BE2C (cell line): ENCODE results near the gene ITGAE.
"Not testable (repeated sequence)": the region's sequence is repeated elsewhere in the genome, so short reads cannot be mapped to it uniquely, and the experiment has no call there.

Experiments
- DNase-seq: peaks from one replicate; pipeline ENCODE4 v3.0.0-alpha.2; 2020
- H3K27me3 ChIP-seq: fragments of 250-450 bp; sonication (Bioruptor Pico); 2 replicates; pipeline ENCODE4 v1.5.1; 2020; ENCODE audit warnings: mild to moderate bottlenecking
- H3K36me3 ChIP-seq: fragments of 250-450 bp; sonication (Bioruptor Pico); 2 replicates; pipeline ENCODE4 v1.5.1; 2020; ENCODE audit warnings: mild to moderate bottlenecking
- H3K4me1 ChIP-seq: fragments of 250-450 bp; sonication (Bioruptor Pico); 2 replicates; pipeline ENCODE4 v1.5.1; 2020
- H3K4me3 ChIP-seq: 2 replicates; pipeline ENCODE4 v1.5.1; 2011; ENCODE audit warnings: low read depth, low read length
- H3K9me3 ChIP-seq: fragments of 250-450 bp; sonication (Bioruptor Pico); 2 replicates; pipeline ENCODE4 v1.5.1; 2020
- TF ChIP-seq, protein P1 (sequence below): IDR thresholded peaks from 2 replicates; pipeline ENCODE4 v1.5.1; 2012; ENCODE audit warnings: mild to moderate bottlenecking, low read depth, low read length

ITGAE gene

DNA sequence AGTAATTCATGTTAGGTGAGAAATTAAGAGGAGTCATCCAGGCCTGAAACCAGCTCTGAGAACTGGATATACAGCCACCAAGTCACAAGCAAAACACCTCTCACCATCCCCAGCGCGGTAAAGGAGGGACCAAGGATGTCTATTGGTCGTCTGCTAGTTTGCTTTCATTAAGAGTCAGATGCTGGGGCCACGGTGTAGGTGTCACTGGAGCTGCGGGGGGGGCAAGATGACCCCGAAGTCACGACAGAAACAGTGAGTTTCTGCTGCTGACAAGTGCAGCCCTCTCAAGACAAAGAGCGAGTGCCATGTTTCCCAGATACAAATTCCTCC is 44.3 kb upstream of the ITGAE start:
- DNase-seq, result no peak
- no peaks in the 10 kb centered on the region for H3K9me3 ChIP-seq
- no peaks in the 10 kb centered on the region for H3K4me1 ChIP-seq
- peak overlapping the region; percentile 75 for H3K4me3 ChIP-seq
- H3K27me3 ChIP-seq, result no peaks in the 10 kb centered on the region
- TF ChIP-seq, protein P1, sequence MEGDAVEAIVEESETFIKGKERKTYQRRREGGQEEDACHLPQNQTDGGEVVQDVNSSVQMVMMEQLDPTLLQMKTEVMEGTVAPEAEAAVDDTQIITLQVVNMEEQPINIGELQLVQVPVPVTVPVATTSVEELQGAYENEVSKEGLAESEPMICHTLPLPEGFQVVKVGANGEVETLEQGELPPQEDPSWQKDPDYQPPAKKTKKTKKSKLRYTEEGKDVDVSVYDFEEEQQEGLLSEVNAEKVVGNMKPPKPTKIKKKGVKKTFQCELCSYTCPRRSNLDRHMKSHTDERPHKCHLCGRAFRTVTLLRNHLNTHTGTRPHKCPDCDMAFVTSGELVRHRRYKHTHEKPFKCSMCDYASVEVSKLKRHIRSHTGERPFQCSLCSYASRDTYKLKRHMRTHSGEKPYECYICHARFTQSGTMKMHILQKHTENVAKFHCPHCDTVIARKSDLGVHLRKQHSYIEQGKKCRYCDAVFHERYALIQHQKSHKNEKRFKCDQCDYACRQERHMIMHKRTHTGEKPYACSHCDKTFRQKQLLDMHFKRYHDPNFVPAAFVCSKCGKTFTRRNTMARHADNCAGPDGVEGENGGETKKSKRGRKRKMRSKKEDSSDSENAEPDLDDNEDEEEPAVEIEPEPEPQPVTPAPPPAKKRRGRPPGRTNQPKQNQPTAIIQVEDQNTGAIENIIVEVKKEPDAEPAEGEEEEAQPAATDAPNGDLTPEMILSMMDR, result no peak
- H3K36me3 ChIP-seq, result no peaks in the 10 kb centered on the region; the same call in 1 of the 2 replicates

DNA sequence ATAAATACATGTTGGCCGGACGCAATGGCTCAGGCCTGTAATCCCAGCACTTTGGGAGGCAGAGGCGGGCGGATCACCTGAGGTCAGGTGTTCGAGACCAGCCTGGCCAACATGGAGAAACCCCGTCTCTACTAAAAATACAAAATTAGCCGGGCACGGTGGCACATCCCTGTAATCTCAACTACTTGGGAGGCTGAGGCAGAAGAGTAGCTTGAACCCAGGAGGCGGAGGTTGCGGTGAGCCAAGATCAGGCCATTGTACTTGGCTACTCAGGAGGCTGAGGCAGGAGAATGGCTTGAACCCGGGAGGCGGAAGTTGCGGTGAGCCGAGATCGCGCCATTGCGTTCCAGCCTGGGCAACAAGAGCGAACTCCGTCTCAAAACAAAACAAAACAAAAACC is 43.6 kb upstream of the ITGAE start:
- not testable (repeated sequence) for H3K36me3 ChIP-seq, DNase-seq, H3K27me3 ChIP-seq, H3K4me3 ChIP-seq, H3K4me1 ChIP-seq, H3K9me3 ChIP-seq

DNA sequence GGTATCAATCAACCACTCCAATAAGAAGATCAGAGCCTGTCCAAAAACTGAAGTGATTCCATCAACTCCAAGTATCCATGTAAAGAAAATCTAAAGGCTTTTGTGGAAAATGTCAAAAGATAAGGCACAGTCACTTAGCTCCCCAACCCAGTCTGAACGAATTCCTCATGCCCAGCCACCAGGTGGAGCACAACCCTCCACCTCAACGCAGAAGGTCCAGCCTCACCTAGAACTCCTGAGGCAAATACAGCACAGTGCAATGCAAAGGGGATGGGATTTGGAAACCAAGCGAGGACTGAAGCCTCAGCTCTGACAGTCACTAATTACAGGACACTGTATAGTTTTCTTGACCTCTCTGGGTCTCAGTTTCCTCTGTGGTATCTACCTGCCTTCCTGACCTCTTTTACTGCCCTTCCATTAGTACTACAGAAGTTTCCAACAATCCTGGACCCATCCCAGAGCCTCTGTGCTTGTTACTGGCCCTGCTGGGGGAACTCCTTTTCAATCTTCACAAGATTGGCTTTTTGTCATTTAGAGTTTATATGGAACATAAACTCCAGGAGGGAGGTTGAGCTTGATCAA is 43.0 kb upstream of the ITGAE start:
- Histone ChIP-seq H3K36me3 (no peaks in the 10 kb centered on the region; the same call in 1 of the 2 replicates), H3K27me3 (no peaks in the 10 kb centered on the region), H3K4me3 (no peak overlapping the region), H3K9me3 (no peaks in the 10 kb centered on the region), H3K4me1 (no peaks in the 10 kb centered on the region)
- TF ChIP-seq, protein P1, result peak; percentile 60
- DNase-seq, result peak; percentile 45

DNA sequence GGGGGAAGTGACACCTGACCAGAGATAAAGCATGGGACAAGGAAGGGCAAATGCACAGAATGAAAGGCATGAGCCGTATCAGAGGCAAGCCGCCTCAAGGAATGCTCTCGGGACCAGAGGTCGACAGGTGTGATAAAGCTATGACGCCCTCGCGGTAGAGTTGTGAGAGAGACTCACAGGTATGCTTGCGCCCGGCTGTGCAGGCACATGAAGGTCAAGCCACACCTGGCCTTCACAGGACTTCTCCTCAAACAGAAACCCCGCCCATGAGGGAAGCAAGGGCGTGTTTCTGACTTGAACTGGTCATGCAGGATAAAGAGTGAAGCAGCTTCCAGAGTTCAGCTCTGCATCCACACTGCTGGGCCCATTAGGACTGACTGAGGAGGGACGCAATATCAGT is 37.2 kb upstream of the ITGAE start:
- no peak for DNase-seq
- TF ChIP-seq, protein P1, result no peak
- Histone ChIP-seq H3K4me3 (no peak overlapping the region), H3K4me1 (no peaks in the 10 kb centered on the region), H3K27me3 (no peaks in the 10 kb centered on the region), H3K9me3 (no peaks in the 10 kb centered on the region), H3K36me3 (no peaks in the 10 kb centered on the region; the same call in none of the 2 replicates)

DNA sequence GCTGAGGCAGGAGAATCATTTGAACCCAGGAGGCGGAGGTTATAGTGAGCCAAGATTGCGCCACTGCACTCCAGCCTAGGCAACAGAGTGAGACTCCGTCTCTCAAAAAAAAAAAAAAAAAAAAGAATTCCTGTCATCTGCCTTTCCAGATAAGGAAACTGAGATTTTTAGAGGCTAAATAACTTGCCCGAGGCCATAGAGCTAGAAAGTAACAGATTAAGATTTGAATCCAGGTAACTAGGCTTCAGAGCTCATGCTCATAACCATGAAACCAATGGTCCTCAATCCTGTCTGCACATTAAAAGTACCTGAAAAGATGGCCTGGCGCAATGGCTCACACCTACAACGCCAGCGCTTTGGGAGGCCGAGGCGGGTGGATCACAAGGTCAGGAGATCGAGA is 35.6 kb upstream of the ITGAE start:
- H3K4me3 ChIP-seq, result no peak overlapping the region
- TF ChIP-seq, protein P1, result no peak
- H3K27me3 ChIP-seq, result no peaks in the 10 kb centered on the region
- no peak for DNase-seq
- H3K4me1 ChIP-seq, result no peaks in the 10 kb centered on the region
- H3K9me3 ChIP-seq, result no peaks in the 10 kb centered on the region
- H3K36me3 ChIP-seq, result no peaks in the 10 kb centered on the region; the same call in none of the 2 replicates

DNA sequence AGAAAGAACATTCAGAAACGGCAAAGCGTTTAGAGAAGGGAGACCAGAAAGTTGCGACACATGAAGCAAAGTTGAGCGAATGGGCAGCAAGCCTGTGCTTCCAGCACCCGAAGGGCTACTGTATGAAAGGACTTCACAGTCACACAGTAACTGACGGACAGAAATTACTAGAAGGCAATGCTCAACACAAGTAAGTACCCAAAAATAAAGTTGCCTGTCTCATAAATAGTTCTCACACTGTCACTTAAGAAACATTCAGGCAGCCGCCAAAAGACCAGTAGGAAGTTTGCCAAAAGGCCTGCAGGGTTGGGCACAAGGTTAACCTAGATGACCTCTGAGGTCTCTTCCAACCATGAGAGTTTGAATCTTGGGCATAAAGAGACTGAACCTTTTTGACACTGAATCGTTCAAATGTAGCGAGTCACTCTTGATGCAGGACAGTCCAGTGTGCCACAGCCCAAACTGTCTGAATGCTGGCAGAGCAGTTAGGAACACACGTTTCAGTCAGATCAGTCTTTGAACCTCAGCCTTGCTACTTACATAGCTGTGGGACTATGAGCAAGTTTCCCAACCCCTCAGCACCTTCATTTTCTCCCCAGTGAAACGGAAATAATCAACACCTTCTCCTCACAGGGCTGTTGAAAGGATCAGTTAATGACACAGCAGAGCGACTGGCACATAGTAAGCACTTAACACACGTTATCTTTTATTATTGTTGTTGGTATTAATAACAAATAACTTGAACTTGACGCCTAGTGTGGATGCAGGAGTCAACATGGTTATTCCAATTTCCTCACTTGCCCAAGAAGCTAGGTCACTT is 34.6 kb upstream of the ITGAE start:
- no peak overlapping the region for H3K4me3 ChIP-seq
- TF ChIP-seq, protein P1, result no peak
- no peaks in the 10 kb centered on the region for H3K27me3 ChIP-seq
- H3K9me3 ChIP-seq, result no peaks in the 10 kb centered on the region
- DNase-seq, result no peak
- no peaks in the 10 kb centered on the region; the same call in none of the 2 replicates for H3K36me3 ChIP-seq
- H3K4me1 ChIP-seq, result no peaks in the 10 kb centered on the region
